Measurements from ENCODE around the gene ELOVL4. TPM values are rescaled to one million over a fixed set of nuclear protein-coding genes. Genes with fewer than 3 reads are reported as not detected.

Gene ELOVL4
- total and polyA plus RNA-seq, 12 donors: 0.11 to 2.1 (median 0.52) TPM; not detected in 1

GRCh38 chr6:79954849-79955248, 7.5 kb upstream of the ELOVL4 start:
- TF ChIP-seq, protein P1, sequence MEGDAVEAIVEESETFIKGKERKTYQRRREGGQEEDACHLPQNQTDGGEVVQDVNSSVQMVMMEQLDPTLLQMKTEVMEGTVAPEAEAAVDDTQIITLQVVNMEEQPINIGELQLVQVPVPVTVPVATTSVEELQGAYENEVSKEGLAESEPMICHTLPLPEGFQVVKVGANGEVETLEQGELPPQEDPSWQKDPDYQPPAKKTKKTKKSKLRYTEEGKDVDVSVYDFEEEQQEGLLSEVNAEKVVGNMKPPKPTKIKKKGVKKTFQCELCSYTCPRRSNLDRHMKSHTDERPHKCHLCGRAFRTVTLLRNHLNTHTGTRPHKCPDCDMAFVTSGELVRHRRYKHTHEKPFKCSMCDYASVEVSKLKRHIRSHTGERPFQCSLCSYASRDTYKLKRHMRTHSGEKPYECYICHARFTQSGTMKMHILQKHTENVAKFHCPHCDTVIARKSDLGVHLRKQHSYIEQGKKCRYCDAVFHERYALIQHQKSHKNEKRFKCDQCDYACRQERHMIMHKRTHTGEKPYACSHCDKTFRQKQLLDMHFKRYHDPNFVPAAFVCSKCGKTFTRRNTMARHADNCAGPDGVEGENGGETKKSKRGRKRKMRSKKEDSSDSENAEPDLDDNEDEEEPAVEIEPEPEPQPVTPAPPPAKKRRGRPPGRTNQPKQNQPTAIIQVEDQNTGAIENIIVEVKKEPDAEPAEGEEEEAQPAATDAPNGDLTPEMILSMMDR (IDR thresholded peaks at IDR 0.05): no peak
- TF ChIP-seq POLR2A (IDR thresholded peaks at IDR 0.05): no peak
- intact Hi-C loops (cut with DNase I): no loop called here
- no peak for DNase-seq
- no peak overlapping the region for H3K27ac ChIP-seq
- H3K4me3 ChIP-seq: no peak overlapping the region
- no peaks in the 10 kb centered on the region for H3K4me1 ChIP-seq (replicated peaks in 1 of 2)
- no peaks in the 10 kb centered on the region for H3K9me3 ChIP-seq (replicated peaks in 1 of 3)
- no peaks in the 10 kb centered on the region for H3K27me3 ChIP-seq
- H3K36me3 ChIP-seq (replicated peaks in 1 of 2): no peaks in the 10 kb centered on the region

- Histone ChIP-seq H3K4me3 (no peak overlapping the region), H3K36me3 (replicated peaks in 1 of 2) (no peaks in the 10 kb centered on the region), H3K27me3 (peaks cover 18% of the 10 kb centered on the region), H3K27ac (no peak overlapping the region), H3K4me1 (replicated peaks in 1 of 2) (peaks cover 0 to 13% of the 10 kb centered on the region in 2 donors), H3K9me3 (replicated peaks in 1 of 3) (no peaks in the 10 kb centered on the region)
- WGBS, 4 donors: 12 to 17% (median 14%) methylated on average over 6 of the region's 6 CpGs
- peak; percentile 24 to 78 (median 42) for DNase-seq
- intact Hi-C loops (cut with DNase I): loop anchor here (5.0 to 10.0 kb wide), 2 partner anchors 143 to 146 kb away; no protein-coding TSS in a partner anchor
- TF ChIP-seq, protein P1 (IDR thresholded peaks at IDR 0.05): peak; percentile 19 to 50 (median 38)
- no peak for TF ChIP-seq POLR2A (IDR thresholded peaks at IDR 0.05)
Measured at GRCh38 chr6:79949233-79949632, 1.9 kb upstream of the ELOVL4 start.

DNA sequence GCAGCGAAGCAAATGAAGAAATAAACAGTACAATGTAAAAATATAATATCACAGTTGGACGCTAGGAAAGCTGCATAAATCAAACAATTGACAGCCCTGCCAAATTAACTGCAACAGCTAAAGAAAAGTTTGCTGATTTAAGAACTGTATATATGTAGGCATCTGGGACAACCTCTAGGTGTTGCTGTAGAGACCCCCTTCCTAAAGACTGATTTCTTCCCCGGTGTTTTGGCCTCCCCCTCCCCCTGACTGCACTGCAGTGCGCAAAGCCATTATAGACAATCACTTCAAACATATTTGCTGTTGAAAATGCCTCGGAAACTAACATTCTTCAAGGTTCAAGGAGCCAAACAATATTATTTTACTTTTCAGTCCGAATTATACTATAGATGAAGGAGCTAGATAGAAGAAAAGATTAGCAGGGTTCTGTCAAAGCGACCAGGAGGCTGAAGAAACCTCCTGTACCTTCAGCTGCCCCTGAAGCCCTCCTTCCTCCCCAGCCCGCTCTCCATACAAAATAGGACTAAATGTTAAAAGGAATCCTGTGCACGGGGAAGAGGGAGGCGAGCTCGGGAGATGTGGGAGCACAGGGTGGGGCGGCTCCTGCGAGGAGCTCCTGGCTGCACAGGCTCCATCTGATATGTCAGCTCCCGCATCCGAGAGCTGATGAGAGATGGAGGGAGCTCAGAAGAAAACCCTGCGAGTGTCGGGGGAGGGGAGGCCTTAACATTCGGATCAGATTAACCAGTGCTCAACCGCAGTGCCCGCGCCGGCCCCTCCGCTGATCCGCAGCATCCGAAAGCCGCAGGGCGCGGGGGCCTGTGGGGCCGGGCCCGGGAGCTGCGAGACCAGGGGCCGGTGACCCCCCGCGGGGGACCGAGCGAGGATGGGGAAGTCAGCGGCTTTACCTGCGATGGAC, 822 bp downstream of the ELOVL4 start:
- Histone ChIP-seq H3K27ac (no peak overlapping the region), H3K9me3 (replicated peaks in 1 of 3) (no peaks in the 10 kb centered on the region), H3K4me1 (replicated peaks in 1 of 2) (peaks cover 0 to 13% of the 10 kb centered on the region in 2 donors), H3K4me3 (peak overlapping the region in 2 of 4 donors; percentile 20 to 58), H3K36me3 (replicated peaks in 1 of 2) (no peaks in the 10 kb centered on the region), H3K27me3 (peaks cover 18% of the 10 kb centered on the region)
- 4 to 7% (median 5%) methylated on average over 15 to 38 of the region's 38 CpGs for WGBS, 4 donors
- TF ChIP-seq, protein P1 (IDR thresholded peaks at IDR 0.05): no peak
- TF ChIP-seq POLR2A (IDR thresholded peaks at IDR 0.05): no peak
- intact Hi-C loops (cut with DNase I): loop anchor here (5.0 to 10.0 kb wide), 2 partner anchors 146 to 148 kb away; no protein-coding TSS in a partner anchor
- peak in 4 of 7 donors; percentile 2 to 18 (median 10) for DNase-seq

- Histone ChIP-seq H3K4me1 (replicated peaks in 1 of 2) (peaks cover 0 to 13% of the 10 kb centered on the region in 2 donors), H3K27me3 (peaks cover 18% of the 10 kb centered on the region), H3K9me3 (replicated peaks in 1 of 3) (no peaks in the 10 kb centered on the region), H3K36me3 (replicated peaks in 1 of 2) (no peaks in the 10 kb centered on the region), H3K27ac (no peak overlapping the region), H3K4me3 (no peak overlapping the region)
- WGBS, 4 donors: 87 to 100% (median 89%) methylated on average over 1 of the region's 1 CpG
- TF ChIP-seq, protein P1 (IDR thresholded peaks at IDR 0.05): no peak
- TF ChIP-seq POLR2A (IDR thresholded peaks at IDR 0.05): no peak
- no peak for DNase-seq
- intact Hi-C loops (cut with DNase I): loop anchor here in 1 of 2 donors (10.0 kb wide), 1 partner anchor 152 kb away; no protein-coding TSS in a partner anchor
Measured at GRCh38 chr6:79943133-79943532, 4.2 kb downstream of the ELOVL4 start.

All from adrenal gland (tissue), 12 donors.